SW480 (cell line): ENCODE data around the gene MRPL4.
"Not testable (repeated sequence)": the region's sequence is repeated elsewhere in the genome, so short reads cannot be mapped to it uniquely, and the experiment has no call there.

Experiments
- DNase-seq: peaks from one replicate; pipeline ENCODE4 v3.0.0-alpha.2; 2016; ENCODE audit warnings: low spot score

The MRPL4 gene

GRCh38 chr19:10230173-10230860, 21.7 kb upstream of the MRPL4 start:
- DNase-seq, result no peak

GRCh38 chr19:10230861-10231611, 21.0 kb upstream of the MRPL4 start, which contains the start of gene S1PR2:
TSS of gene S1PR2 (minus strand) at chr19:10231331. CDS start at chr19:10224905, 6,426 bp downstream.
- DNase-seq, result peak; percentile 84

- no peak for DNase-seq
These were observed 20.3 kb upstream of the MRPL4 start for GRCh38 chr19:10231612-10232228.

- DNase-seq, result no peak
These were observed 18.1 kb upstream of the MRPL4 start for GRCh38 chr19:10233946-10234345.

GRCh38 chr19:10235003-10235402, 17.0 kb upstream of the MRPL4 start:
- no peak for DNase-seq

GRCh38 chr19:10235409-10235808, 16.6 kb upstream of the MRPL4 start:
- DNase-seq, result not testable (repeated sequence)

GRCh38 chr19:10237702-10238101, 14.3 kb upstream of the MRPL4 start:
- DNase-seq, result no peak

GRCh38 chr19:10238172-10238783, 13.7 kb upstream of the MRPL4 start:
- no peak for DNase-seq

- not testable (repeated sequence) for DNase-seq
These were observed 10.1 kb upstream of the MRPL4 start for GRCh38 chr19:10241826-10242449.

- DNase-seq, result no peak
These were observed 8.4 kb upstream of the MRPL4 start for GRCh38 chr19:10243606-10244005.

- DNase-seq, result no peak
These were observed 6.7 kb upstream of the MRPL4 start for GRCh38 chr19:10245189-10245939.

GRCh38 chr19:10246511-10246910, 5.5 kb upstream of the MRPL4 start:
- no peak for DNase-seq

GRCh38 chr19:10252707-10253106, 693 bp downstream of the MRPL4 start:
- no peak for DNase-seq

- no peak for DNase-seq
These were observed 2.2 kb downstream of the MRPL4 start for GRCh38 chr19:10254244-10254643.

GRCh38 chr19:10255358-10255757, 3.3 kb downstream of the MRPL4 start:
- no peak for DNase-seq

GRCh38 chr19:10256551-10256950, 4.5 kb downstream of the MRPL4 start:
- DNase-seq, result no peak

GRCh38 chr19:10256970-10257615, 5.1 kb downstream of the MRPL4 start:
- no peak for DNase-seq

GRCh38 chr19:10258080-10258710, 6.2 kb downstream of the MRPL4 start:
- DNase-seq, result no peak

- DNase-seq, result peak; percentile 86
These were observed 7.3 kb downstream of the MRPL4 start for GRCh38 chr19:10259162-10259905.

GRCh38 chr19:10260141-10260584, 8.1 kb downstream of the MRPL4 start:
- peak; percentile 73 for DNase-seq
